Right ventricle myocardium superior (tissue), 1 donor: ENCODE results near the gene CELF2. TPM values are rescaled to one million over a fixed set of nuclear protein-coding genes. Genes with fewer than 3 reads are reported as not detected.

Experiments used
- ATAC-seq: fragments of 200-7000 bp; cut with Tn5 transposase; one replicate; pipeline ENCODE4 v1.9.1; 2020; ENCODE audit warnings: mild to moderate bottlenecking; ENCODE audit not compliant: poor library complexity
- DNase-seq: peaks from one replicate; pipeline ENCODE4 v3.0.0-alpha.2; 2020
- intact Hi-C: fragments of 100-400 bp; cut with DNase I; formaldehyde crosslinking; loops from one replicate; pipeline ENCODE4 v1.11.2; 2022
- total RNA-seq: library from RNA; stranded (reverse); fragmentation: NEBNext Ultra II Directional; extraction: Animal tissue kit (Norgen Biotek cat#: 25700); gene quantifications from one replicate; pipeline ENCODE4 v1.2.1, GENCODE V29; 2021
- donor health status: DM: no; HTN: yes; CAD: no; lungs with severe emphysema.

CELF2 gene
- total RNA-seq, 1 donor from 2014 or later = 67.7 TPM

DNA sequence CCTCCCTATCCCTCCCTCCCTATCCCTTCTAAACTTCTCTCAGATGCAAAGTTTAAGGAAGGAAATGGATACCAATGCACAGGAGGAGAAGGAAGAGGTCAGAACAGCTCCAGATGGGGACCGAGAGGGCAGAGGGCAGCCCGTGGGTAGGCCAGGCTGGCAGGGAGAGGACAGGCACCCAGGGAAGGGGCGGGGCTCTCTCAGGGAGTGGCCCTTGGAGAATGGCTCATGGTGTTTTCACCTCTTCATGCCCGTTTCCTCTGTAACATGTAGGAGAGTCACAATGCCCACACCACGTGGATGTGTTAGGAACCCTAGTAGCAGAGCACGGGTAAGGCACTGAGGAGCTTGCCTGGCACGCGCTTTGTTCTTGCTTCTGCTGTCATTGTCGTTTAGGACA, 264.5 kb downstream of the CELF2 start:
- DNase-seq = no peak
- intact Hi-C loops = no loop called here
- ATAC-seq = peak; percentile 47

DNA sequence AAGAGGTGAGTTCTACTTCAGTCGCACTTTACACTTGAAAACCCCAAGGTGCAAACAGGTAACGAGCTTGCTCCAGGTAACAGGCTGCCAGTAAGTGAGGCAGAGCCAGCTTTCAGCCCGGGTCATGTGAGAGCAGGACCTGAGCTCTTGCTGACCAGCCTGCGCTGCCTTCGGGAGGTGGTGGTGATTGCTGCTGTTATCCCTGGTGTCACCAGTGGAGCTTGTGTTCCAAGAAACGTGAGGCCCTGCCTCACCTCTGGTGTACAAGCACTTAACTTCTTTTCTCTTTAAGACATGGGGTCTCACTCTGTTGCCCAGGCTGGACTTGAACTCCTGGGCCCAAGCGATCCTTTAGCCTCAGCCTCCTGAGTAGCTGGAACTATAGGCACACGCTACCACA, 265.0 kb downstream of the CELF2 start:
- DNase-seq = no peak
- no peak for ATAC-seq

GRCh38 chr10:11284291-11285085, 266.8 kb downstream of the CELF2 start:
- DNase-seq (no peak), ATAC-seq (no peak)
- intact Hi-C loops = no loop called here

More for the DNA sequence above, 265.0 kb downstream of the CELF2 start:
- intact Hi-C loops = no loop called here

DNA sequence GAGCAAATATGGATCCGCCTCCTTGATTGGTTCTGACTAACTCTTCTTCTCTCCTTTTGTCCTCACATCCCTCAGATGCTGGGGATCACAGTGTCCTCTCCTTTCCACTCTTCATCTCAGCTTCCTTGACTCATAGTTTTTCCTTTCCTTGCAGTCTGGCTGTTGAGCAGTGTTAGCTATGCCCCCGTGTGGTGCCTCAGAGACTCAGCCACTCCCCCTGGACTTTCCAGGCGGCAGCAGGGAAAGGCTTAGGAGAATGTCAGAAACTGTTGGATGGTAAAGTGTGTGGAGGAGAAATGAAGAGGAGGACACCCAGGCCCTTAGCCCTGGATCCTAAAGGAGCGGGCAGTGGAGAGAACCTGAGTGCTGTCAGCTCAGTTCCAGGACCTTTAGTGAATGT, 267.5 kb downstream of the CELF2 start:
- ATAC-seq (no peak), DNase-seq (no peak)
- intact Hi-C loops = no loop called here

DNA sequence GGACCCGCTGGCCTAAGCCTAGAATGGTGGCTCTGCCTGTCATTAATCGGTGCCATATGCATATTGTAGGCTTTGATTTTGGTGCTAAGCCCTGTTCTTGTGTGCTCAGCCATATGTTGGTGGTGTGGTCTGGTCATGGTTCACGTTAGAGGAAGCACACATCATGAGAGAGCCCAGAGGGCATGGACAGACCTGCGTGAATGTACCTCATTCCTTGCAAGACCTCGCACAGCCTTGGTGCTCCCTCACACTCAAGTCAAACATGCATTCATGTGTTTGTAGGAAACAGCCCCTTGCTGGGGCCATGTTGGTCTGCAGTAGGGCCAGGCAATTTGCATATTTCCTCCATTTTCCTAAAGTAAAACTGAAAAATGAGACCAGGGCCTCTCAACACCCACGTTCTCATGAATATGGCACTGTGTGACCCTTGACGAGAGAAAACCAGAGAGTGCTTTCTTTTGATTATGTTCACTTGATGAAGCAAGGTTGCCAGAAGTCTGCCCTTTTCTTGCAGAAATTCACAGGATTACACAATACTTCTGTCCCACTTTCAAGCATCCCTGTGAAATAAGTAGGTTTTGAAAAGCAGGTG, 268.7 kb downstream of the CELF2 start:
- intact Hi-C loops = no loop called here
- no peak for ATAC-seq
- DNase-seq = no peak

GRCh38 chr10:11288302-11288701, 270.6 kb downstream of the CELF2 start:
- DNase-seq (no peak), ATAC-seq (no peak)
- intact Hi-C loops = no loop called here

- ATAC-seq (no peak), DNase-seq (no peak)
- intact Hi-C loops = no loop called here
Observed at GRCh38 chr10:11290156-11290890, 272.7 kb downstream of the CELF2 start.

GRCh38 chr10:11292576-11293302, 275.1 kb downstream of the CELF2 start:
- intact Hi-C loops = no loop called here
- ATAC-seq (no peak), DNase-seq (no peak)

DNA sequence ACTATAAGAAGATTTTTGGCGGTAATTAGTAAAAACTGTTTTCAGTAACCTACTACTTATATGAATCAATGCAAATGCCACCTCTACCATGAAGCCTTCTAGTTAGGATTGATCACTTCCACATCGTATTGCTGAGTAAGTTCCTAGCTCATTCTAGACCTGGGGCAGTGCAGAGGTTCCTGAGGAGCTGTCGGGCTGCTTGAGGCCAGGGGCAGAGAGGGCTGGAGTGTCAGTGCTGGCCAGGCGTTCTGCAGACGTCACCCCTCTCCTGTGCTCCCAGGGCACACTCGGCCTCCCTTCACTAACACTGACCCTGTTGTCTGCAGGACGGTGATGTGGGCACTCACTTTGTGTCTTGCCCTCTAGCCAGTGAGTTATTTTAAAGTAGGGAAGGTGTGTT, 275.7 kb downstream of the CELF2 start:
- ATAC-seq (no peak), DNase-seq (no peak)
- intact Hi-C loops = no loop called here

DNA sequence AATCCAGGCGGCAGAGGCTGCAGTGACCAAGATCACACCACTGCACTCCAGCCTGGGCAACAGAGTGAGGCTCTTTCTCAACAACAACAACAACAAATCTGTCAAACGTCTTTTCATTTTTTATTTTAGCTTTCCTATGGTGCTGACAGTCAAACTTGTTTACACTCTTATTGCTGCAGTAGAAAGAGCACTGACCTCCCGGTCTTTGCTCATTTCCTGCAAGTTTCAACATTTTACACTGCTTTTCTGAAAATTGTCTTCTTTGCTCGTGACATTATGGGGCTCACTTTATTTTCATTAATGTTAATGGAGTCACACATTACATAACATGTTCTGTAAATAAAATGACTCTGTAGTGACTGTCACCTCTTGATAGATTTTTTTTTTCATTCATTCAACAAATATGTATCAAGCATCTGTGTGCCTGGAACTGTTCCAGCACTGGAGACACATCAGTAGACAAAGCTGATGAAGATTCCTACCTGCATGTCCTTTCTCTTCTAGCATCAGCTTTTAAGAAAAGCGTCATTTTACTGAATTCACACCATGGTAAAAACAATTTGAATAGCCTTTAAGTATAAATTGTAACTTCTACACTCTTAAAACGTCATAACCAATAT, 277.3 kb downstream of the CELF2 start:
- intact Hi-C loops = no loop called here
- no peak for ATAC-seq
- DNase-seq = no peak

DNA sequence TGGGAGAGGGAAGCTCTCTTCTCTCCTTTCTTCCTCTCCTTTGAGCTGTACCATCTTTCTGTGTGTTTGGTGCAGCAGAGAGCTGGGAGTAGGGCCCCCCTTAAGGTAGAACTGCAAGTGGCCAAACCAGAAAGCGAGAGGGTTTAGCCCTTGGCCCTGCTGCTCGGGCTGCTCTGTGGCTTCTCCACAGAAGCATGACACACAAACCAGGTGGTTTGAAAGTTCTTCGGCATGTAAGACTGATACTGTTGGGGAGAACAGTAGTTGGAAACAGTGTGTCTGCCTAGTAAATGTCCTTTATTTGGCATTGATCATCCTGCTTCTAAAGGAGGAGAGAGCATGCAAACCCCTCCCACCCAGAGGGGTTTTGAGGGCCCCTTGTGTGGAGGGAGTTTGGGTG, 277.8 kb downstream of the CELF2 start:
- DNase-seq (no peak), ATAC-seq (no peak)
- intact Hi-C loops = no loop called here

GRCh38 chr10:11297136-11297535, 279.5 kb downstream of the CELF2 start:
- intact Hi-C loops = no loop called here
- ATAC-seq (no peak), DNase-seq (no peak)

DNA sequence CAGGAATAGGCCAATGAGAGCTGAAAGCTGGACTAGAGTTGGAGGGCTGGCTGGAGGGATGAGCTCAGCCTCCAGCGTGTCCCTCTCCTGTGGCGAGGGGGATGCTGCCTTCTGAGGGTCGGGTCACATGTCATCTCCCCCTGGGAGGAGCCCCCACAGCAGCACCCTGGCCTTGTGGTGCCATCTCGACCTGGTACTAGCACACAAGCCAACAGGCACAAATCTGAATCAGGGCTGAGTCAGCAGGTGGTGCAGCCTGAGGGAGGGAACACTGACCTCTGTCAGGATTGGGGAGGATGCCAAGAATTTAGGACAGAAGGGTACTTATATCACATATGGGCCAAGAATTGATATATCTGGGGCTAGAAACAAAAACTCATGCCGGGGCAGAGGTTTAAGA, 280.4 kb downstream of the CELF2 start:
- DNase-seq (no peak), ATAC-seq (peak; percentile 44)
- intact Hi-C loops = no loop called here

DNA sequence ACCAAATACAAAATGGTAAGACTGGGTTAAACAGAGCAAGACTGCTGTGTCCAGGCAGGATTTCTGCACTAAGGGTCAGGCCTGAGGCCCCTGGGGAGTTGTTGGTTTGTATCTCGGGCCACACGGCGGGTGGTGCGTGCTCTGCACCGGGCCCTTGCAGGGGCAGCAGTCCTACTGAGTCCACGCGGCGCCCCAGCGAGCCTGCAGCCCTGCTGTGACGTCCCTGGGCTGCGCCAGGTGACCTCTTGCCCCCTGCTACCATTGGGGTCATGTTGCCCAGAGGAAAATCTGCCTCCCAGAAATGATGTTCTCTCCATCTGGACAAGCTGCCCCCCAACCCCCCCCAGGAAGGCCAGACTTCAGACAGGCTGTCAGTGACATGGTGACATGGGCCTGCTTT, 281.5 kb downstream of the CELF2 start:
- no peak for ATAC-seq
- DNase-seq = no peak
- intact Hi-C loops = no loop called here

DNA sequence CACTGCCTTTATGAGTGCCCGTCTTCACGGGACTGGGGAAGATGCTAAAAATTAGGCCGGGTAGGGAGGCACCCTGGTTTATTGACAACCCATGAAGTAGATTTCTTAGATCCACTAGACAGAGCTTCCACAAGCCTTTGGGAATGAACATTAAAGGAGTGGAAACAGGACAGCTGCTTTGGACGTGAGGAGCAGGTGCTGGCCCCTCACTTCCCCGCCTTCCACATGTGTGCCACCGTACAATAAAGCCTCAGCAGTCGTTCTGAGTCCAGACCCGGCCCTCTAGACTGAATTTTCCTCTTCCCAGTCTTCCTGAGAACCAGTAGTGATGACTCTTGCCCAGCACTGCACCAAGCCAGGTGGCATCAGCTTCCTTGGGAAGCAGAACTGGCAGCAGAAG, 282.4 kb downstream of the CELF2 start:
- ATAC-seq (no peak), DNase-seq (no peak)
- intact Hi-C loops = no loop called here

- DNase-seq (no peak), ATAC-seq (no peak)
- intact Hi-C loops = no loop called here
Observed at GRCh38 chr10:11300563-11300962, 282.9 kb downstream of the CELF2 start.

DNA sequence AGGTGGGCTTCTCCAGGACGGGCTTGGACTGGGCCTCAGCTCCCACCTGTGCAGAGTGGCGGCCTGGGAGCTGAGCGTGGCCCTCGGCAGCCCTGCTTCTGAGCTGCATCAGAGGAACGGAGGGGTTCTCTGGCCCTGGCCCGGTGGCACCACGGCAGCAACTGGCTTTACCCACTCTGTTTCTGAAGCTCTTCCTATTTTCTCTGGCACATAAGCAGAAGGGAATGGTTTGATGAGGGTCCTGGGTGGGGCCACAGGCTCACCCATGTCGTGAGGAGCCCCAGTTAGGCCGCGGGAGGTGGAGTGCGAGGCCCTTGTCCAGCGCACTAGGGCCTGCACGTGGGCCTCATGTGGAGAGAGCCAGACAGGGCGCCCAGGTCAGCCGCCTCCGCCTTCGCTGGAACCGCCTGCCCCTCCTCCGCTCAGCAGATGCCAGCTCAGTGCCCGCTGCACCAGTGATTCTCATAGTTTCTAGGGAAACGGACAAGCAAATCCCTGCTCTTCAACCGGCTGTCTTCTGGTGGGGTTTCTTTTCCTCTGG, 284.0 kb downstream of the CELF2 start:
- no peak for ATAC-seq
- no peak for DNase-seq
- intact Hi-C loops = no loop called here

DNA sequence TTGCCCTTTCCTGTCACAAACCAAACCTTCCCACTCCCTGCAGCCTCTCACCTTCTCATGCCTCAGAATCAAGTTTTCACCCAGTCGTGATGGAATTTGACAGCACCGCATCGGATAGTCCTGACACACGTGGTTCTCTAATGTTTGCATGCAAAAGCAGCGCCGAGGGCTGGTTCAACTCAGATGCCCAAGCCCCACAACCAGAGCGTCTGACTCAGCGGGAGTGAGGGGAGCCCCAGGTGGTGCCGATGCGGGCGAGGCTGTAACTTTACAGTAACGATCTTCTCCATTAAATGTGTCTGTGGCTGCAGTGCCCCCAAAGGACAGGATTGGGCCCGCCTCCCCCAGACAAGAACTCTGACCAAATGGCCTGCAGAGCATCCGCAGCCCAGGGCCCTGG, 284.5 kb downstream of the CELF2 start:
- ATAC-seq (no peak), DNase-seq (no peak)
- intact Hi-C loops = no loop called here
